NCI-H524 (cell line): ENCODE measurements around the gene CPSF3.

ENCODE experiments used
- DNase-seq, 2 experiments: peaks; one replicate each; lab custom pipeline; 2025; lab: John Stamatoyannopoulos, UW

The CPSF3 gene

GRCh38 chr2:9518163-9518562 is 94.7 kb downstream of the CPSF3 start:
- DNase-seq = no peak

- no peak for DNase-seq
These were observed 95.3 kb downstream of the CPSF3 start for GRCh38 chr2:9518780-9519179.

DNA sequence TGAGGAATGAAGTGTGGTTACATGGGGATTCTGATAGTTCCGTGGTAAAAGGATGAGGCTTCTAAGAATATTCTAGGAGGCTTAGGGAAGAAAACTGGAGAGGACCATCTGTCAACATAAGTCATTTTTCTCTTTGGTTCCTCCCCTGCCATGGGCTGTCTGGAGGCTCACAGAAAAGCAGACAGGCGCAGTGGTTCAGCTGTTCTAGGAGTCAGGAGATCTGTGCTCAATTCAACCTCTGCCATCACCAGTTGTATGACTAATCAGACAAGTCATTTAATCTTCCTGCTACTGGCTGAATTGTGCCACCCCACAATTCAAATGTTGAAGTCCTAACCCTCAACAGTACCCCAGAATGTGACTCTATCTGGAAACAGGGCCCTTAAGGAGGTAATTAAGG is 95.8 kb downstream of the CPSF3 start:
- peak; percentile 24 to 82 for DNase-seq
